ENCODE measurements around the gene PMEPA1. TPM values are rescaled to one million over a fixed set of nuclear protein-coding genes. Genes with fewer than 3 reads are reported as not detected.

Gene PMEPA1
- total and polyA plus RNA-seq, 2 experiments from 2014 or later: 7.3 to 15.4 TPM

GRCh38 chr20:57707849-57708693, 1.7 kb downstream of the PMEPA1 start:
- no peak overlapping the region for H2AFZ ChIP-seq
- peaks cover 66% of the 10 kb centered on the region for H3K79me2 ChIP-seq (replicated peaks; ENCODE audit: insufficient read depth)
- Mint-ChIP-seq H3K27me3 (ENCODE audit: insufficient read depth, low read depth, poor library complexity) (peaks cover 20% of the 10 kb centered on the region), H3K4me1 (peaks cover 69% of the 10 kb centered on the region), H3K27ac (peak overlapping the region; percentile 42), H3K36me3 (ENCODE audit: low read depth) (peaks cover 10% of the 10 kb centered on the region; the same call in 1 of the 3 replicates), H3K9me3 (no peaks in the 10 kb centered on the region; the same call in 2 of the 3 replicates), H3K4me3 (peak overlapping the region; percentile 88)
- ATAC-seq (peak; percentile 2; the same call in 2 of the 3 replicates), DNase-seq (ENCODE audit: low spot score) (no peak)
- H3K36me3 ChIP-seq (ENCODE audit: insufficient read depth): no peaks in the 10 kb centered on the region
- H4K20me1 ChIP-seq (replicated peaks; ENCODE audit: insufficient read depth): peaks cover 51% of the 10 kb centered on the region
- peaks cover 44% of the 10 kb centered on the region for H3K4me1 ChIP-seq (ENCODE audit: insufficient read depth)
- TF ChIP-seq ZNF462 (CRISPR knock-in tag; IDR thresholded peaks at IDR 0.05) (no peak), ZNF331 (CRISPR knock-in tag; IDR thresholded peaks at IDR 0.05; ENCODE audit: low read depth) (no peak), EZH2 (IDR thresholded peaks at IDR 0.05; ENCODE audit: low read depth, unreplicated experiment) (no peak), JUNB (IDR thresholded peaks at IDR 0.05; ENCODE audit: unreplicated experiment) (no peak), STAT1 (IDR thresholded peaks at IDR 0.05; ENCODE audit: unreplicated experiment) (no peak), REST (IDR thresholded peaks at IDR 0.05; ENCODE audit: unreplicated experiment) (no peak), POLR2AphosphoS5 (IDR thresholded peaks at IDR 0.05; ENCODE audit: low read depth) (no peak), EZH2phosphoT487 (IDR thresholded peaks at IDR 0.05; ENCODE audit: unreplicated experiment) (no peak), ETS1 (IDR thresholded peaks at IDR 0.05) (no peak), CTCF (conservative IDR thresholded peaks at IDR 0.05; ENCODE audit: low read depth in 2 of 2) (no peak), NANOG (IDR thresholded peaks at IDR 0.05; ENCODE audit: borderline replicate concordance) (no peak), ZNF114 (CRISPR knock-in tag; IDR thresholded peaks at IDR 0.05) (no peak), CREB1 (CRISPR knock-in tag; IDR thresholded peaks at IDR 0.05; ENCODE audit: low read depth) (no peak)
- H3K27ac ChIP-seq (ENCODE audit: low read depth): no peak overlapping the region
- no peaks in the 10 kb centered on the region for H3K9me2 ChIP-seq (ENCODE audit: insufficient read depth)
- no peaks in the 10 kb centered on the region for H3K27me3 ChIP-seq (ENCODE audit: insufficient read depth)
- peak overlapping the region; percentile 85 for H3K4me3 ChIP-seq
- H3K4me2 ChIP-seq: peak overlapping the region; percentile 95
- H3F3A ChIP-seq (replicated peaks; ENCODE audit: low read depth): no peaks in the 10 kb centered on the region

Measured in GM23338 (cell line).